K562 (cell line): ENCODE results near the gene RET. TPM values are rescaled to one million over a fixed set of nuclear protein-coding genes. Genes with fewer than 3 reads are reported as not detected.
A peak's percentile ranks its signal among the peaks of the same experiment; 100 is the strongest.

Experiments
- FIP1L1 ChIP-seq: fragments of 200-400 bp; formaldehyde crosslinking; IDR thresholded peaks from 2 replicates; pipeline ENCODE4 v1.6.1; 2018; ENCODE audit warnings: mild to moderate bottlenecking, low read depth, low read length; ENCODE audit not compliant: poor library complexity, severe bottlenecking
- GATAD2B ChIP-seq: fragments of 450-650 bp; IDR thresholded peaks from 2 replicates; pipeline ENCODE4 v1.6.1; 2017; ENCODE audit warnings: mild to moderate bottlenecking, borderline replicate concordance
- NCOA4 ChIP-seq: fragments of 450-650 bp; IDR thresholded peaks from 2 replicates; pipeline ENCODE4 v1.6.1; 2018; ENCODE audit warnings: mild to moderate bottlenecking; ENCODE audit not compliant: partially characterized antibody
- NELFE ChIP-seq: IDR thresholded peaks from 2 replicates; pipeline ENCODE4 v1.6.1; 2011; ENCODE audit warnings: mild to moderate bottlenecking; ENCODE audit not compliant: insufficient read depth, insufficient read length
- NFIC ChIP-seq: fragments of 450-650 bp; IDR thresholded peaks from 2 replicates; pipeline ENCODE4 v1.6.1; 2017; ENCODE audit warnings: mild to moderate bottlenecking, inconsistent platforms
- PCBP1 ChIP-seq: fragments of 200-400 bp; formaldehyde crosslinking; IDR thresholded peaks from 2 replicates; pipeline ENCODE4 v1.6.1; 2018; ENCODE audit warnings: mild to moderate bottlenecking, low read depth, low read length; ENCODE audit not compliant: poor library complexity, severe bottlenecking
- PRMT5 ChIP-seq: sonication (generic); formaldehyde crosslinking; IDR thresholded peaks from 2 replicates; pipeline ENCODE4 v1.5.0; 2020; ENCODE audit warnings: missing genetic modification reagents
- TCF3 ChIP-seq: sonication (generic); formaldehyde crosslinking; IDR thresholded peaks from 2 replicates; pipeline ENCODE4 v1.4.0; 2020; ENCODE audit warnings: mild to moderate bottlenecking, missing genetic modification reagents
- TRIM28 ChIP-seq: fragments of 450-650 bp; IDR thresholded peaks from 2 replicates; pipeline ENCODE4 v1.6.1; 2017
- ZBTB17 ChIP-seq: fragments of 450-650 bp; formaldehyde crosslinking; IDR thresholded peaks from 2 replicates; pipeline ENCODE4 v1.4.0; 2020; ENCODE audit warnings: mild to moderate bottlenecking
- ZNF589 ChIP-seq: fragments of 200-800 bp; sonication (Bioruptor generic); IDR thresholded peaks from 2 replicates; pipeline ENCODE4 v1.6.1; 2016; ENCODE audit warnings: low read depth, missing genetic modification characterization, missing compliant biosample characterization
- ZSCAN32 ChIP-seq: fragments of 450-650 bp; formaldehyde crosslinking; IDR thresholded peaks from 2 replicates; pipeline ENCODE4 v1.4.0; 2020; ENCODE audit warnings: mild to moderate bottlenecking, moderate library complexity
- polyA plus RNA-seq, 8 experiments: library from polyadenylated mRNA; depleted of rRNA in 4 of 8; stranded (reverse) in 5 of 8; unstranded in 3 of 8; fragments of >200 nt; fragmentation: Nextera tagmentation in 2 of 8; fragmentation: Illumina TruSeq in 1 of 8; extraction: Ambion mirVana in 2 of 8; extraction: Trizol in 1 of 8; gene quantifications; 2 replicates each; pipeline versions ENCODE4 v1.2.1 to v1.2.3, GENCODE V29; 2011 to 2014; ENCODE audit warnings: inconsistent platforms in 1 of 8, missing spikeins in 1 of 8
- total RNA-seq, 7 experiments: library from RNA; depleted of rRNA in 6 of 7; stranded (reverse); fragments of >200 nt in 6 of 7; fragmentation: Illumina TruSeq in 2 of 7; extraction: Trizol in 2 of 7; gene quantifications; 2 replicates each; pipeline versions ENCODE4 v1.2.1 to v1.2.3, GENCODE V29; 2011 to 2021; ENCODE audit warnings: low replicate concordance in 1 of 7
- TF ChIP-seq, protein P1 (sequence below): sonication (generic); formaldehyde crosslinking; IDR thresholded peaks from 2 replicates; pipeline ENCODE4 v1.5.0; 2020; ENCODE audit warnings: missing genetic modification reagents
- TF ChIP-seq, protein P2 (sequence below), 2 experiments: fragments of 150-350 bp in 1 of 2; IDR thresholded peaks; 2 replicates each; pipeline ENCODE4 v1.6.1; 2012 to 2016; ENCODE audit warnings: low read depth in 2 of 2, low read length in 2 of 2, mild to moderate bottlenecking in 1 of 2, moderate library complexity in 1 of 2
- TF ChIP-seq, protein P3 (sequence below), 2 experiments: fragments of 450-650 bp; formaldehyde crosslinking in 1 of 2; IDR thresholded peaks; 2 replicates each; pipeline versions ENCODE4 v1.4.0 to v1.6.1; 2014 to 2020; ENCODE audit warnings: mild to moderate bottlenecking in 2 of 2, borderline replicate concordance in 1 of 2, low read depth in 1 of 2

Gene RET
- total and polyA plus RNA-seq, 9 of the 15 experiments (the other 6 are each of a cell fraction or from before 2014, with no cell fraction given), result 0.04 to 0.05 TPM; not detected in 7

DNA sequence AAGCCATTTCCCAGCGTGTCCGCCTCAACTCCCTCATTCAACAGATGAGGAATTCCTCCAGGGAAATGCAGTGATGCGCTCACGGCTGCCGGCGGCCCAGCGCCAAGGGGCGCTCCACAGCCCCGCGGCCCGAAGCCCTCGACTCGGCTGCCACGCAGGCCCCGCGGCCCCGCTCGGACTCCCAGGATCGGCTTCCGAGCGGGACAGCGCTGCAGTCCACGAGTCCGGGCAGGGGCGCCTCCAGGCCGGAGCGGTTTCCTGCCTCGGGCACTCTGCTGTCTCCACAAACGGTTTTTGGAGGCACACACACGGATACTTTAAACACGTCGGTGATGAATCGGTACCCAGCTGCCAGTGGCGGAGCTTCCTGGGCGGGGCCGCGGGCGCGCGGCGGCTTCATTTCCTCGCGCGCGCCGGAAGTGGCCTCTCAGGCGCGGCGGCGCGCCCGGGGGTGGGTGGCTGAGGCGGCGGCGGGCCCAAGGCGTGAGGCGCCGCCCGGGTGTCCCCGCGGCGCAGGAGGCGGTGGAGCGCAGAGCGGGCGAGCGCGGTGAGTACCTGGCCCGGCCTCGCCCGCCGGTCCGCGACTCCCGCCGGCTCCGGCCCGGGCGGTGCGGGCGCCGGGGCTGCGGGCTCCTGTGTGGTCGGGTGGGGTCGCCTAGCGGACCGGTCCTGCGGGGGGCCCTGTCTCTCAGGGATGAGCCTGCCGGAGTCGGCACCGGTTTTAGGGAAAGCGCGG, 61.3 kb downstream of the RET start, which contains the start of gene CSGALNACT2 (continued):
- TF ChIP-seq PCBP1, result peak; percentile 9
- TF ChIP-seq, protein P1, sequence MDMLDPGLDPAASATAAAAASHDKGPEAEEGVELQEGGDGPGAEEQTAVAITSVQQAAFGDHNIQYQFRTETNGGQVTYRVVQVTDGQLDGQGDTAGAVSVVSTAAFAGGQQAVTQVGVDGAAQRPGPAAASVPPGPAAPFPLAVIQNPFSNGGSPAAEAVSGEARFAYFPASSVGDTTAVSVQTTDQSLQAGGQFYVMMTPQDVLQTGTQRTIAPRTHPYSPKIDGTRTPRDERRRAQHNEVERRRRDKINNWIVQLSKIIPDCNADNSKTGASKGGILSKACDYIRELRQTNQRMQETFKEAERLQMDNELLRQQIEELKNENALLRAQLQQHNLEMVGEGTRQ (CRISPR knock-in tag), result no peak
- no peak for TF ChIP-seq NELFE
- TF ChIP-seq, protein P2, sequence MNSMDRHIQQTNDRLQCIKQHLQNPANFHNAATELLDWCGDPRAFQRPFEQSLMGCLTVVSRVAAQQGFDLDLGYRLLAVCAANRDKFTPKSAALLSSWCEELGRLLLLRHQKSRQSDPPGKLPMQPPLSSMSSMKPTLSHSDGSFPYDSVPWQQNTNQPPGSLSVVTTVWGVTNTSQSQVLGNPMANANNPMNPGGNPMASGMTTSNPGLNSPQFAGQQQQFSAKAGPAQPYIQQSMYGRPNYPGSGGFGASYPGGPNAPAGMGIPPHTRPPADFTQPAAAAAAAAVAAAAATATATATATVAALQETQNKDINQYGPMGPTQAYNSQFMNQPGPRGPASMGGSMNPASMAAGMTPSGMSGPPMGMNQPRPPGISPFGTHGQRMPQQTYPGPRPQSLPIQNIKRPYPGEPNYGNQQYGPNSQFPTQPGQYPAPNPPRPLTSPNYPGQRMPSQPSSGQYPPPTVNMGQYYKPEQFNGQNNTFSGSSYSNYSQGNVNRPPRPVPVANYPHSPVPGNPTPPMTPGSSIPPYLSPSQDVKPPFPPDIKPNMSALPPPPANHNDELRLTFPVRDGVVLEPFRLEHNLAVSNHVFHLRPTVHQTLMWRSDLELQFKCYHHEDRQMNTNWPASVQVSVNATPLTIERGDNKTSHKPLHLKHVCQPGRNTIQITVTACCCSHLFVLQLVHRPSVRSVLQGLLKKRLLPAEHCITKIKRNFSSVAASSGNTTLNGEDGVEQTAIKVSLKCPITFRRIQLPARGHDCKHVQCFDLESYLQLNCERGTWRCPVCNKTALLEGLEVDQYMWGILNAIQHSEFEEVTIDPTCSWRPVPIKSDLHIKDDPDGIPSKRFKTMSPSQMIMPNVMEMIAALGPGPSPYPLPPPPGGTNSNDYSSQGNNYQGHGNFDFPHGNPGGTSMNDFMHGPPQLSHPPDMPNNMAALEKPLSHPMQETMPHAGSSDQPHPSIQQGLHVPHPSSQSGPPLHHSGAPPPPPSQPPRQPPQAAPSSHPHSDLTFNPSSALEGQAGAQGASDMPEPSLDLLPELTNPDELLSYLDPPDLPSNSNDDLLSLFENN (IDR thresholded peaks at IDR 0.05; ENCODE audit: low read depth in 2 of 2, low read length in 2 of 2), result 0 out of 4 replicates have a peak, but pooled peaks of 1 of the 2 experiments have one; percentile 13
- peak; percentile 77 for TF ChIP-seq FIP1L1
- no peak for TF ChIP-seq NCOA4
- TF ChIP-seq ZBTB17 (CRISPR knock-in tag), result peak; percentile 76; the same call in 1 of the 2 replicates
- TF ChIP-seq, protein P3, sequence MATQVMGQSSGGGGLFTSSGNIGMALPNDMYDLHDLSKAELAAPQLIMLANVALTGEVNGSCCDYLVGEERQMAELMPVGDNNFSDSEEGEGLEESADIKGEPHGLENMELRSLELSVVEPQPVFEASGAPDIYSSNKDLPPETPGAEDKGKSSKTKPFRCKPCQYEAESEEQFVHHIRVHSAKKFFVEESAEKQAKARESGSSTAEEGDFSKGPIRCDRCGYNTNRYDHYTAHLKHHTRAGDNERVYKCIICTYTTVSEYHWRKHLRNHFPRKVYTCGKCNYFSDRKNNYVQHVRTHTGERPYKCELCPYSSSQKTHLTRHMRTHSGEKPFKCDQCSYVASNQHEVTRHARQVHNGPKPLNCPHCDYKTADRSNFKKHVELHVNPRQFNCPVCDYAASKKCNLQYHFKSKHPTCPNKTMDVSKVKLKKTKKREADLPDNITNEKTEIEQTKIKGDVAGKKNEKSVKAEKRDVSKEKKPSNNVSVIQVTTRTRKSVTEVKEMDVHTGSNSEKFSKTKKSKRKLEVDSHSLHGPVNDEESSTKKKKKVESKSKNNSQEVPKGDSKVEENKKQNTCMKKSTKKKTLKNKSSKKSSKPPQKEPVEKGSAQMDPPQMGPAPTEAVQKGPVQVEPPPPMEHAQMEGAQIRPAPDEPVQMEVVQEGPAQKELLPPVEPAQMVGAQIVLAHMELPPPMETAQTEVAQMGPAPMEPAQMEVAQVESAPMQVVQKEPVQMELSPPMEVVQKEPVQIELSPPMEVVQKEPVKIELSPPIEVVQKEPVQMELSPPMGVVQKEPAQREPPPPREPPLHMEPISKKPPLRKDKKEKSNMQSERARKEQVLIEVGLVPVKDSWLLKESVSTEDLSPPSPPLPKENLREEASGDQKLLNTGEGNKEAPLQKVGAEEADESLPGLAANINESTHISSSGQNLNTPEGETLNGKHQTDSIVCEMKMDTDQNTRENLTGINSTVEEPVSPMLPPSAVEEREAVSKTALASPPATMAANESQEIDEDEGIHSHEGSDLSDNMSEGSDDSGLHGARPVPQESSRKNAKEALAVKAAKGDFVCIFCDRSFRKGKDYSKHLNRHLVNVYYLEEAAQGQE (IDR thresholded peaks at IDR 0.05; ENCODE audit: borderline replicate concordance), result 0 out of 2 replicates have a peak, but pooled peaks have one; percentile 8
- TF ChIP-seq, protein P3 (CRISPR knock-in tag; IDR thresholded peaks at IDR 0.05; ENCODE audit: low read depth), result no peak
- peak; percentile 52 for TF ChIP-seq NFIC
- TF ChIP-seq ZSCAN32, result no peak
- no peak for TF ChIP-seq ZNF589 (CRISPR knock-in tag)
- no peak for TF ChIP-seq TCF3 (CRISPR knock-in tag)
- TF ChIP-seq GATAD2B, result peak; percentile 92
- TF ChIP-seq PRMT5 (CRISPR knock-in tag), result no peak
- TF ChIP-seq TRIM28, result no peak
